SKM-1 (cell line): ENCODE results near the gene SLC27A4.
"Not testable (repeated sequence)": the region's sequence is repeated elsewhere in the genome, so short reads cannot be mapped to it uniquely, and the experiment has no call there.

ENCODE experiments used
- DNase-seq: peaks from one replicate; lab custom pipeline; 2025; ENCODE audit not compliant: unreplicated experiment; lab: John Stamatoyannopoulos, UW

Gene SLC27A4

DNA sequence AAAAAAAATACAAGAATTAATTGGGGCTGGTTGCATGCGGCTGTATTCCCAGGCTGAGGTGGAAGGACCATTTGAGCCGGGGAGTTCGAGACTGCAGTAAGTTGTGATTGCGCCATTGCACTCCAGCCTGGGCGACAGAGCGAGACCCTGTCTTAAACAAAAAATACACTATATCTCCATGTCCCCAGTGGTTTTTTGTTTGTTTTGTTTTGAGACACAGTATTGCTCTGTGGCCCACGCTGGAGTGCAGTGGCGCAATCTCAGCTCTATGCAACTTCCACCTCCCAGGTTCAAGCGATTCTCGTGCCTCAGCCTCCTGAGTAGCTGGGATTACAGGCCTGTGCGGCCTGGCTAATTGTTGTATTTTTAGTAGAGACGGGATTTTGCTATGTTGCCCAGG lies 16.5 kb upstream of the SLC27A4 start:
- DNase-seq: no peak

DNA sequence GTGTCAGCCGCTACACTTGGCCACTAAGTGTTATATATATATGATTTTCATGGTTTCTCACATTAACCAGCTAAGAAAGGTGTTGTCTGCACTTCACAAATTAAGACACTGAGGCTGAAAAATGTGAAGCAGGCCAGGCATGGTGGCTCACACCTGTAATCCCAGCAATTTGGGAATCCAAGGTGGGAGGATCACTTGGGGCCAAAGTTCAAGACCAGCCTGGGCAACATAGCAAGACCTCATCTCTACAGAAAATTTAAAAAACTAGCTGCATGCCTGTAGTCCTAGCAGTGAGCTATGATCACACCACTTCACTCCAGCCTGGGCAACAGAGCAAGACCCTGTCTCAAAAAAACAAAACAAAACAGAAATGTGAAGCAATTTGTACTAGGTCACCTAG lies 15.9 kb upstream of the SLC27A4 start:
- no peak for DNase-seq

DNA sequence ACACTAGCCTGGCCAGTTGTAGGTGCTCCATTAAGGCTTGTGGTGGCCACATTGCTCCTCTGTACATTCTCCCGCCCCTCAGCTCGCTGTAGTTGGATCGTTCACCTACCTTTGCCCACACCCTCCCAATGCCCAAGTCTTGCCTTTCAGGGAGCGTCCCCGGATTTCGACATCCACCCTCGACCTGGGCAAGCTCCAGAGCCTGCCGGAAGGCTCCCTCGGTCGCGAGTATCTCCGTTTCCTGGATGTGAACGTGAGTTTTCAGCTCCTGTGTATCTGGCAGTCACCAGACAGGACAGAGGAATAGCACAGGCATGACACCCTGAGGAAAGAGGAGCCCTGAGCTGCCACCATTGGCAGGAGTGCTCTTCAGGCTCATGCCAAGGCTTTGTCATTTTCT lies 14.7 kb upstream of the SLC27A4 start:
- DNase-seq: no peak

DNA sequence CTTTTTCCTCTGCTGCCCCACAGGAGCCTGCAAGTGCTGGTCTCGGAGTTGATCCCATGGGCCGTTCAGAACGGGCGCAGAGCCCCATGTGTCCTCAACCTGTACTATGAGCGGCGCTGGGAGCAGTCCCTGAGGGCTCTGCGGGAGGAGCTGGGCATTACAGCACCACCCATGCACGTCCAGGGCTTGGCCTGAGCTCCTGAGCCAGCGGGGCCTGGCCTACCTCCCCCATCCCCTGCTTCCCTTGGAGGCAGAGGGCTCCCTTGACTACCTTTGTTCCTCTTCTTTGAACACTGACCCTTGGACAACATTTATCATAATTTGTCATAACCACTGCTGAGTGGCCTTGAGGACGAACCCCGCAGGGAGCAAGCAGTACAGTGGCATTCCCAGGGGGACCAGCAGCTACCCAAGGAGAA lies 6.9 kb upstream of the SLC27A4 start:
- DNase-seq: no peak

DNA sequence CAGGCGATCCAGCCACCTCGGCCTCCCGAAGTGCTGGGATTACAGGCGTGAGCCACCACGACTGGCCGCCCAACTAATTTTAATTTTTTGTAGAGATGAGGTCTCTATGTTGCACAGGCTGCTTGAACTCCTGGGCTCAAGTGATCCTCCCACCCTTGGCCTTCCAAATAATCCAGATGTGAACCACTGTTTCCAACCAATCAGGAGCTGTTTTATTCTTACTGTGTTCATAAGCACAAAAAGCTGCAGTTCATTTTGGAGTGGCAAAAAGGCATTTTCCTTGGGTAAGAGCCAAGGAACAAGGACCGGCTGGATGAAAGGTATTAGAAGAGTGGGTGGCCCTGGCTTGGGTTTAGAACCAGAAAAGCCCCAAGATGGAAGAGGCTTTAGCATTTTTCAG lies 5.2 kb upstream of the SLC27A4 start:
- no peak for DNase-seq

DNA sequence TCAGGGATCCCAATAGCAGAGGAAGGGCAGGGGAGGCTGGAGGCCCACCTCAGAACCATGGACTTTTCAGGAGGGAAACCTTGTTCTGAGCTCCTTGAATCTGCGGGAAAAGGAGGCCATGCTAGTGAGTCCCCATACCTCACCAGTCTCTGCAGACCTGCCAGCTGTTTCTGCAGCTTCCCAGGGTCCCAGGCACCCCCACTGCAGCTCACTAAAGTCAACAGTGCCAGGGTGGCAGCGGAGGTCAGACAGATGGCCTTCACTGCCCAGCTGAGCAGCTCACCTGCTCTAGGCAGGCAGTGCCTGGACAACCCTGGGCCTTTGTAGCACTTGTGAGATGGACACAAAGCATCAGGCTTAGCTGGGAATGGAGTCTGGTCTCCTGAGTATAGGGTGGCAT lies 4.4 kb upstream of the SLC27A4 start:
- DNase-seq: no peak

DNA sequence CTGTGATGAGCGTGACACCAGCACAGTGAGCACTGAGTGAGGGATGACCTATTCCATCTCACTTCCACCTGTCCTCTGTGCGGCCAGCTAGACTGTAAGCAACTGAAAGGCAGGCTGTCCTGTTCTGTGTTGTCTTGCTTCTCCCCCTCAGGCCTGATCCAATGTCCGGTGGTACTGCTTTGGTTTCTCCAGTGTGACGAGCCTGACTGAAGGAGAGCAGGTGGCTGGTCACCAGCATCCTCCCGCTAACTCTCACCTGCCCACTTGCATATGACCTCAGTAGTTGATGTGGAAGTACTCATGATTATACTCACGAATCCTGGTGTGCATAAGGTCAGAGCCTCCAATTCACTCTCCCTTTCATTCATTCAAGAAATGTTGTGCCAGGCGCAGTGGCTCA lies 2.4 kb upstream of the SLC27A4 start:
- DNase-seq: no peak

DNA sequence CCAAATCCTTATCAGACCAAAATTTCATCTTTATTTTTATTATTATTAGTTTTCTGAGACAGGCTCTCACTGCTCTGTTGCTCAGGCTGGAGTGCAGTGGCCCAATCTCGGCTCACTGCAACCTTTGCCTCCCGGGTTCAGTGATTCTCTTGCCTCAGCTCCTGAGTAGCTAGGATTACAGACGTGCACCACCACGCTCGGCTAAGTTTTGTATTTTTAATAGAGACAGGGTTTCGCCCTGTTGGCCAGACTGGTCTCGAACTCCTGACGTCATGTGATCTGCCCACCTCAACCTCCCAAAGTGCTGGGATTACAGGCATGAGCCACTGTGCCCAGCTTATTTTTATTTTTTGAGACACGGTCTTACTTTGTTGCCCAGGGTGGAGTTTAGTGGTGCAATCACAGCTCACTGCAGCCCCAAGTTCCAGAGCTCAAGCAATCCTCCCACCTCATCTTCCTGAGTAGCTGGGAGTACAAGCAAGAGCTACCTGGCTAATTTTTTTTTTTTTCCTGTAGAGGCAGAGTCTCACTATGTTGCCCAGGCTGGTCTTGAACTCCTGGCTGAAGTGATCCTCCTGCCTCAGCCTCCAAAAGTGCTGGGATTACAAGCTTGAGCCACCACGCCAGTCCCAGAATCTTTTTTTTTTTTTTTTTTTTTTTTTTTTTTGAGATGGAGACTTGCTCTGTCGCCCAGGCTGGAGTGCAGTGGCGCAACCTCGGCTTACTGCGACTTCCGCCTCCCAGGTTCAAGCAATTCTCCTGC lies 1.3 kb upstream of the SLC27A4 start:
- not testable (repeated sequence) for DNase-seq

DNA sequence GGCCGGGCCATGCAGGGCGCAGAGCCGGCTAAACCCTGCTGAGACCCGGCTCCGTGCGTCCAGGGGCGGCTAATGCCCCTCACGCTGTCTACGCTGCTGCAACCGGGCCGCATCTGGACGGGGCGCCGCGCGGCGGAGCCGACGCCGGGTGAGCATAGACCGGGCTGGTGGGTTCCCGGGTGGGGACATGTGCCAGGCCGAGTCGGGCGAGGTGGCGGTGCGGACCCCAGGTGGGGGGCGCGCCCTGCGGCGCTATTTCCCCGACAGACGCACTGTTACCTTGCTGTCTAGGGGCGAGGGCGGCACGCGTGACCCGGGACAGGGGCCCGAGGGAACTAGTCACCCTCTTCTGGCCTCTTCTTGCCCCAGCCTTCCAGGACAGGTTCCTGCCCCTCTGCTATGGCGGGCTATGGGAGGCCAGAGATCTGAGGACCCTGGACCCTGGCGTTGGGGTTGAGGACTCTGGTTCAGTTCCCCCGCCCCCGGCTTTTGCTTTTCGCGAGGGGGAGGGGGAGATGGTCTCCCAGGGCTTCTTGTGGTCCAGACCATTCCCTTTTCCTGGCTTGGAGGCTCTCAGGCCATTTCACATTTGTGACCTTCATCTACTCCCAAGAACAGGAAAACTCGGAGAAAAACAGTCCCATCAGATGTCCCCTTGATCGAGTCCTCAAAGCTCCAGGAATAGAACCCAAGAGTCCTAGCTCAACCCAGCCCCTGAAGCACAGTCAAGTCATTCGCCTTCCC lies 536 bp downstream of the SLC27A4 start:
- no peak for DNase-seq

DNA sequence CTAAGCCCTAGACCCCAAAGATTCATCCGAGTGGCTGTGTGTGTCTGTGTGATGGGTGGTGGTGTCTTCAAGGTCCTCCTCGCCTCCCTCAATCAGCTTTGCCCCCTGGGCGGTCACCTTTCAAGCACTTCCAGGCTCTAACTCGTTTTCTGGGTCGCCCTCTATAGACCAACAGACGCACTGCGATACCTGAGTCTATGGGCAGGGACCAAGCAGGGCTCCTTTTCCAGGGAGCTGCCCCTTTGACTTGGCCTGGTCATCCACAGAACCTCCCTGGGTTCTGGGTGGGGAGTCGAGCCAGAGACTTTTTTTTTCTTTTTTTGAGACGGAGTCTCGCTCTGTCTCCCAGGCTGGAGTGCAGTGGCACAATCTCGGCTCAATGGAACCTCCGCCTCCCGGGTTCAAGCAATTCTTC lies 1.1 kb downstream of the SLC27A4 start:
- peak; percentile 63 for DNase-seq

DNA sequence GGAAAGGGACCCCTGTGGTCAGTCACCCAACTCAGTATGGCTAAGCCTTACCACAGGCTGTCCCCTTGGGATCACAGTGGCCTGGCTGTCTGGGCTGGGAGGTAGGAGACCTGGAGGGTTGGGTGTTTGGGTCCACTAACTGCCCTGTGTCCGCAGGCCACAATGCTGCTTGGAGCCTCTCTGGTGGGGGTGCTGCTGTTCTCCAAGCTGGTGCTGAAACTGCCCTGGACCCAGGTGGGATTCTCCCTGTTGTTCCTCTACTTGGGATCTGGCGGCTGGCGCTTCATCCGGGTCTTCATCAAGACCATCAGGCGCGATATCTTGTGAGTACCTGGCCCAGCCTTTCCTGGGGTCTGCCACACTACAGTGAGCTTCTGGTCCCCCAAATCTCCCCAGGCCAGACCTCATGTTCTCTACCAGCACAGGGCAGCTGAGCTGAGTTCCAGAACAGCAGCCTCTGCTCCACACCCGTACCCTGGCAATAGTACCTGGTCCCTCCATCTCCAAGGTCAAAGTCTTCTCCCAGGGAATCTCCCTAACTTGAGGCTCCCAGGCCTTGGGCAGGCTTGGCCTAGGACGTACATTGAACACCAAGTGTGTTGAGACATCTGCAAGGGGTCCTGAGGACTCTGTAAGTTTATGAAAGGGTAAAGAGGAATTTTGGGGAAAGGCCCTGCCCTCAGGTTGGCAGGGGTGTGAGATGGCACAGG lies 2.8 kb downstream of the SLC27A4 start:
- no peak for DNase-seq

DNA sequence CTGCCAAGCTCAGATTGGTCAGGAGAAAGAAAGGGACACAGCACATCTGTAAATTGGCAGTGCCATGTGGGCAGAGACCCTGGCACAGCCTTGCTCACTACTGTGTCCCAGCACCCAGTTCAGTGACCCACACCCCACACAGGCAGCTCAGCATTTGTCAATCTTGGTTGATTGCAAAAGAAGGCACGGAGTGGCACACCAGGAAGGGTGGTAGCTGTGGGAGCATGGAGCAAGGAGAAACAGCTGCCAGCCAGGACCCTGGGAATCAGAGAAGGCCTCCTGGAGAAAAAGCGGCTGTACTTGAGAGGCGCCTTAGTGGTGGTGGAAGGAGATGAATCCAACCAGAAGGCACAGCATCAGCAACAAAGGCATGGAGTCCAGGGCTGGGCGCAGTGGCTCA lies 3.5 kb downstream of the SLC27A4 start:
- DNase-seq: no peak

DNA sequence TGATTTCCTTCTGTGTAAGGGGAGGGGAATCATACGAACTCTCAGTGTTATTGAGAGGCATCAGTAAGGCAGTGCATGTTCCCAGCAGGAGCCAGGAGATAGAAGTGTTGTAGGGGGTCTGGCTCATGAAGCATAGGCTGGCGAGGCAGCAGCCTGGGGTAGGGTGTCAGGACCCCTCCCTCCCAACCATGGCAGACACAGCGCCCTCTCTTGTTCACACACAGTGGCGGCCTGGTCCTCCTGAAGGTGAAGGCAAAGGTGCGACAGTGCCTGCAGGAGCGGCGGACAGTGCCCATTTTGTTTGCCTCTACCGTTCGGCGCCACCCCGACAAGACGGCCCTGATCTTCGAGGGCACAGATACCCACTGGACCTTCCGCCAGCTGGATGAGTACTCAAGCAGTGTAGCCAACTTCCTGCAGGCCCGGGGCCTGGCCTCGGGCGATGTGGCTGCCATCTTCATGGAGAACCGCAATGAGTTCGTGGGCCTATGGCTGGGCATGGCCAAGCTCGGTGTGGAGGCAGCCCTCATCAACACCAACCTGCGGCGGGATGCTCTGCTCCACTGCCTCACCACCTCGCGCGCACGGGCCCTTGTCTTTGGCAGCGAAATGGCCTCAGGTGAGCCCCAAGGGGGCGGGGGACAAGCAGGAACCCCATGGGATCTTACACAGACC lies 4.7 kb downstream of the SLC27A4 start:
- DNase-seq: no peak

DNA sequence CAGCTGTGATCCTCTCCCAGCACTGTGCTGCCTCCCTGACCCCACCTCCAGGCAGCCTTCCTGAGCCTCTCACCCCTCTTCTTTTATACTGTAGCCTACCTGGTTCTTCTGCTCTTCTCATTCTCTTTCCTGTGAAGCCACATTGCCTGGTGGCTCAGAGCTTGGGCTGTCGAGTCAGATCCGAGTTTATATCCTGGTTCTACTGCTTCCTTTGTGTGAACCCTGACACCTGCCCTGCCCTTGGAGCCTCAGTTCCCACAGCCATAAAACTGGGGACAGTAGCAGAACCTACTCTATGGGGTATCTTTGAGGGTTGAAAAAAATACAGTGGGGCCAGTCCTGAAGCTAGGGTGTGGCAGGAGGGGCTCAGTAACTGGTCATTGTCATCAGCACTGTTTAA lies 8.8 kb downstream of the SLC27A4 start:
- DNase-seq: no peak

DNA sequence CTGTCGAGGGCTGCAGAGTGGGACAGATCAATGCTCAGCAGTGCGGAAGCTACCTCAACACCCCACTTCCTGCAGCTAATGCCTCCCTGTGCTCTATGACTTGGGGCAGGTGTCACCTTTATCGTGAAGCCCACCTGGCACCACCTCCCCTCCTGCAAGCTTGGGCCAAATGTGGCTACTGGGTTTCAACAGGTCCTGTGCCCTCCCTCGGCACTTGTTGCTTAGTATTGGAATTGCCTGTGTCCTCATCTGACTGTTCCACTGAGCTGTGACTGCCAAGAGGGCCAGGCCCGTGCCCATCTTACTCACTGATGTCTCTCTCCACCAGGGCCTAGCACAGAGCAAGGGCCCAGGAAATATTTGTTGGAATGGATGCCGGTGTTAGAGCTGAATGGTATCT lies 9.4 kb downstream of the SLC27A4 start:
- no peak for DNase-seq

DNA sequence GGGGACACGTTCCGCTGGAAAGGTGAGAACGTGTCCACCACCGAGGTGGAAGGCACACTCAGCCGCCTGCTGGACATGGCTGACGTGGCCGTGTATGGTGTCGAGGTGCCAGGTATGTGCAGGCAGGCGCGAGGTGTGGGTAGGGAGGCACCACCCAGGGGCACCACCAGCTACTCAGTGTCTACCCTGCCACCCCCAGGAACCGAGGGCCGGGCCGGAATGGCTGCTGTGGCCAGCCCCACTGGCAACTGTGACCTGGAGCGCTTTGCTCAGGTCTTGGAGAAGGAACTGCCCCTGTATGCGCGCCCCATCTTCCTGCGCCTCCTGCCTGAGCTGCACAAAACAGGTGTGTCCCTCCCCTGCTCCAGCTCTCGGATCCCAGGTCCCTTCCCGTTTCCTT lies 15.1 kb downstream of the SLC27A4 start:
- DNase-seq: no peak

DNA sequence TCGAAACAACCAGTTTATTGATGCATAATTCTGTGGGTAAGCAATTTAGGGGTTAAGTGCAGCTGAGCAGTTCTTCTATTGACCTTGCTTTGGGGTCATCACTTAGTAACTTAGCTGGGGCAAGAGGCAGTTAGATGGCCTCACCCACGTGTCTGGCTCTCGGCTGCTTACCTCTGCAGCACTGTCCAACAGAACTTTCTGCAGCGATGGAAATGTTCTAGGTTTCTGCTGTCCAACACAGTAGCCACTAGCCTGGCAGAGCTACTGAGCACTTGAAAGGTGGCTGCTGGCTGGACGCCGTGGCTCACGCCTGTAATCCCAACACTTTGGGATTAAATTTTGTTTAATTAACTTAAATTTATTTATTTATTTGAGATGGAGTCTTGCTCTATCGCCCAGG lies 17.8 kb downstream of the SLC27A4 start:
- no peak for DNase-seq

DNA sequence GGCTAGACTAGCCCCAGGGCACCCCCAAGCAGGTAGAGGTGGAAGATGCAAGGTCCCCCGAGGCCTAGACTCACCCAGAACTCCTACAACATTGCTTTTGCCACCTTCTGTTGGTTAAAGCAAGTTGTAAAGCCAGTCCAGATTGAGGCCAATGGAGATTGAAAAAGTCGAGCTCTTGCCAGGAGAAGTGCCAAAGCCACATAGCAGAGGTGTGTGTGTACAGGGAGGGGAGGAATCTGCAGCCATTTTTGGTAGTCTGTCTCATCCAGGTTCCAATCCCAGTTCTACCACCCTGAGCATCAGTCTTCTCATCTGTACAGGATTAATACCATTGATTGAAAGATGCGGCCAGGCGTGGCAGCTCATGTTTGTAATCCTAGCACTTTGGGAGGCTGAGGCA lies 18.5 kb downstream of the SLC27A4 start:
- no peak for DNase-seq

DNA sequence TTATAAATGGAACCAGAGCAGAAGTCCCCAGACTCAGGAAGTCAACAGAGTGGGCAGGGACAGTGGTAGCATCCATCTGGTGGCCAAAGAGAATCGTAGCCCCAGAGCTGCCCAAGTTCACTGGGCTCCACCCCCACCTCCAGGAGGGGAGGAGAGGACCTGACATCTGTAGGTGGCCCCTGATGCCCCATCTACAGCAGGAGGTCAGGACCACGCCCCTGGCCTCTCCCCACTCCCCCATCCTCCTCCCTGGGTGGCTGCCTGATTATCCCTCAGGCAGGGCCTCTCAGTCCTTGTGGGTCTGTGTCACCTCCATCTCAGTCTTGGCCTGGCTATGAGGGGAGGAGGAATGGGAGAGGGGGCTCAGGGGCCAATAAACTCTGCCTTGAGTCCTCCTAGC lies 20.5 kb downstream of the SLC27A4 start:
- no peak for DNase-seq

DNA sequence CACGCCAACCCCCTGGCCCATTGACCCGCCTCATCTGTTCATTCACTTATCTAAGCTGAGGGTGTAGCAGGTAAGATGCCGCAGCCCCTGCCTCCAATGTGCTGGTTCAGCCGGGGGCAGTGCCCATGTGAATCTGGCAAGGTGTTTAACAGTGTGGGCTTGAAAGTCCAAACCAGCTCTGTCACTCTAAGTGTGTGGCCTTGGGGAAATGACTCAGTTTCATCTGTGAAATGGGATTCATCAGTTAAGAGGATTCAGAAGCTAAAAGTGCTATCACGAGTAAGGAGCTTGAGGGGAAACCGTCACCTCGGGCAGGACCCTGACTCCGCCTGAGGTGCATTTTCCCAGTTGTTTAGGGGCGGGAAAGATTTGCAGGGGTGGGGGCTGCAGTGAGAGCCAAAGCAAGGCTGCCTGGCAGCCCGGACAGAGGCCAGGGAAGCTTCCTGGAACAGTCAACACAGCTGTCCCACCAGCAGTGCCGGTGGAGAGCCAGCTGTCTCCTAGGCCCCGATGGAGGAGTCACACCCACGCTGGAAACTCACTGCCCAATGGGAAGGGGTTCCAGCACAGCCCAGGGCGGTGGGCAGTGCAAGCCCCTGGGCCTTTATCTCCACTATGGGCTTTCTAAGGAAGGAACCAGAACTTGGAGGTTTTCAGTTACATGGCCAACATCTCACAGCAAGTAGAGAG lies 21.1 kb downstream of the SLC27A4 start:
- no peak for DNase-seq
